Islet precursor cell (in vitro differentiated cells): ENCODE results near the gene TSPAN16.
A peak's percentile ranks its signal among the peaks of the same experiment; 100 is the strongest.
"Not testable (repeated sequence)": the region's sequence is repeated elsewhere in the genome, so short reads cannot be mapped to it uniquely, and the experiment has no call there.

Source experiments
- DNase-seq: peaks from one replicate; pipeline ENCODE4 v3.0.0-alpha.2; 2018

Gene TSPAN16

DNA sequence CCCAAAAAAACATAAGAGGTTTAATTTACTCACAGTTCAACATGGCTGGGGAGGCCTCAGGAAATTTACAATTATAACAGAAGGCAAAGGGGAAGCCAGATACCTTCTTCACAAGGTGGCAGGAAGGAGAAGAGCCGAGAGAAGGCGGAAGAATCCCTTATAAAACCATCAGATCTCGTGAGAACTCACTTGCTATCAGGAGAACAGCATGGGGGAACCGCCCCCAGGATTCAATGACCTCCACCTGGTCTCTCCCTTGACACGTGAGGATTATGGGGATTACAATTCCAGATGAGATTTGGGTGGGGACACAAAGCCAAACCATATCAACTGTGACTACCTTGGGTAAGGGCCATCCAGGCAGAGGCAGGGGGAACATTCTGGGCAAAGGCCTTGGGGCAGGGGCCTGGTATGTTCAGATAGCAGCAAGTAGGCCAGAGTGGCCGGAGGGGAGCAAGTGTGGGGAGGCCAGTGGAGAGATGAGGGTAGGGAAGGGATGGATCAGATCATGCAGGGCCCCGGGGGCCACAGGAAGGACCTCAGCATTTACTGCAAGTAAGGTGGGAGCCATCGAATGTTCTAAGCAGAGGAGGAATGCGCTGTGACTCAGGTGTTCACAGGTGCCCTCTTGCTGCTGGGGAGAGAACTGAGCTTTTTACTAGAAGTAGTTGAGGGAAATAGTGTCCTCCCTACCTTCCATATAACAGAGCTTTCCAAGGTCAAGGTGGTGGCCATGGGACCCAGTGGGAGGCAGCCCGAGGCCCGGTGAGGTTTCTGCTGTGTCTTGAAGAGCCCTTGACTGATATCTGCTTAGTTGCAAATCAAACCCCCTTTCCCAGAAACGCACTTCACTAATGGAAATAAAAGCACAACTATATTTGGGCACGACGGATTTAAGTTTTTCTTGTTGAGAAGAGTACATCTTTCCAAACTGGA lies 25.5 kb downstream of the TSPAN16 start:
- no peak for DNase-seq

DNA sequence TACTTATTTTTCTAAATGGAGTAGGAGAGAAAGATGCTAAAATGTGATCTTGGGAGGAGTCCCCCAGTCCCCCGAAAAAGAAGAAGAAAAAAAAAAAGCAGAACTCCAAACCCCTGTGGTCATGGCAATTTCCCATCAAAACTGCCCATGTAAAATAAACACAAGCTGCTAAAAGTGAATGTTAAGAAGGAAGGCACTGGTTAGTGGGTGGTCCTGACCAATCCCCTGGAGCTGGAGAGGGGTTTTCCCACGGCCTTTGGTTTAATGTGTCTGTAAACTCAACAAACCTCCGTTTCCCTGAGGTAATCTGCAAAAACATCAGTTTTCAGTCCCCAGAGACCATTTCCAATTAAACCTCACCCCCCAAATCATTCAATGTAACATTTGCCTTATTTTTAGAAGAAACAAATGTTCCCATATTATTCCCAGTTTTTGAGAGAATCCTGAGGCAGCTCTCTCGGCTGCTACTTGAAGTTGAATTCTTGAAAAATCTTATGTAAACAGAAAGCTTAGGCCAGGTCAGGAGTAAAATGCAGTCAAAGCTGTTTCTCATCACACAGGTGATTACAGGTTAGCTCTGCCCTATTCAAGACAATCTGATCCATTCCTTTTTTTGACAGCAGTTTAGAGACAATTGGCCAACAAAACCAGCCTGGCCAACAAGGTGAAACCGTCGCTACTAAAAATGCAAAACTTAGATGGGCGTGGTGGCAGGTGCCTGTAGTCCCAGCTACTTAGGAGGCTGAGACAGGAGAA lies 26.5 kb downstream of the TSPAN16 start:
- no peak for DNase-seq

DNA sequence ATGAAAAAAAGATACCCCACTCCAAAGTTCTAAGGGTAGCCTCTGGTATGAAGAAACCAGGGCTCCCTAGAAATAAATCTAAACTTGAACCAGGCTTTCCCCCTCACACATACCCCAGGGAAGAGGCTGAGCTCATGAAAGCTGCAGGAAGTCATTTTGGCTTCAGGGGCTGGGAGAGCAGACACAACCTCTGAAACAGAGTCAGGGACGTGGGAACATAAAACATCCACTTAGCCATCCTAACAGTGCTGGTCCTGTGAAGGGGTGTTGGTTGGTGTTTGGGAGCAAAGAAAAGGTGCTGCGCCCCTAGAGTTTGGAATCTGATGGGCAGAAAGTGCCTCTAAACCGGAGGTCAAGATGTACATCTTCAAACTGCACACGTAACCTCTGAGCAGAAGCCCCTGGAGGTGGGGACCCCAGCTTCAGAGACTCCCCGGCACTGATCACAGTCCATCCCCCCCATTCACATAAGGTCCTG lies 27.7 kb downstream of the TSPAN16 start:
- no peak for DNase-seq

DNA sequence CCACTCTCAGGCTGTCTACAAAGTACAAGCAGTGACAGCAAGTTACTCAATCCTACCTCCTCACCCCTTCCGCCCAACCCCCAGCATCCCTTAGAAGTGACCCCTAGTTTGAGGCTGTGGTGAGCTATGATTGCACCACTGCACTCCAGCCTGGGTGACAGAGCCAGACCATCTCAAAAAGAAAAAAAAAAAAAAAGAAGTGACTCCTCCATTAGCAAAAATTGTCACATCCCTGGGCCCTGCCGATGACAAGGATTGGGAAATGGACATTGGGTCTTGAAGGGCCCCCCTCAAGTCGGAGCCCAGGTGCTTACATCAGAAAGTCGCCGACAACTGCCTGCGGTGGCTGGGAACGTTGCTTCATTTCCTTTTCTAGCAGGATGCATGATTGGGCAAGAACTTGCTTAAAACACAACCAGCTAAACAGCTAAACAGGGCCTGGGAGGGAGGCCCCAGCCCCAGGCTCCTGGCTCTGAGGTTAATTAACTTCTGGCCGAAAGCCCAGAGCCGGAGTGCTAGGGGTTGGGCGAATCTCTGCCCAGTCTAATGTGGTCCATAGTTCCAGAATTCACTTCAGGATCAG lies 28.2 kb downstream of the TSPAN16 start:
- peak; percentile 73 for DNase-seq

DNA sequence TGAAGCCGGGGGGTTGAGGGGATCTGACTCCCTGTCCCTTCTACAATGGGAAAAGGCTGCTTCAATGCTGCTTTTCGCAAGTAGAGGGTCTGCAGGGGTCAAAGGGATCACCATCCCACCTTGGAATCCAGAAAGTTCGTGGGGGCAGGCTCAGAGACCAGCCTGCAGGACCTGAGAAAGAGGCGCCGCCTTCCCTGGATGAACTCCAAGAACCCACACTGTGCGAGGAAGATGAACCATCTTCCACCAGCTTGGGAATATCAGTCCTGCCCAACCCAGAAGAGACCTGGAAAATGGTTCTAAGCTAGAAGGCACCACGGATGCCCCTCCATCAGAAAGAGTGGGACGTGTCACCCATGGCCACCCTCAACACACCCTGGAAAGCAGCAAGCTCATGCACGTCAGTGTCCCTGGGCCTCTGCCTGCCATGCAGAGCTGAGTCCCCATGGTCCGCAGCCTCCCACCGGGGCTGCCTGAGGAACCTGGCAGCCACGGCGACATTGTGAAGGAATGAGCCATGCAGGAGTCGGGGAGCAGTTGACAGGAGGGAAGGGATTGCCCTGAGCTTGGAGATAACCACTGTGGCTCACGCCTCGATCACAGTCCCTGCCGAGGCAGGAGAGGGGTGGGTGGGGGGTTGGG lies 28.9 kb downstream of the TSPAN16 start:
- no peak for DNase-seq

DNA sequence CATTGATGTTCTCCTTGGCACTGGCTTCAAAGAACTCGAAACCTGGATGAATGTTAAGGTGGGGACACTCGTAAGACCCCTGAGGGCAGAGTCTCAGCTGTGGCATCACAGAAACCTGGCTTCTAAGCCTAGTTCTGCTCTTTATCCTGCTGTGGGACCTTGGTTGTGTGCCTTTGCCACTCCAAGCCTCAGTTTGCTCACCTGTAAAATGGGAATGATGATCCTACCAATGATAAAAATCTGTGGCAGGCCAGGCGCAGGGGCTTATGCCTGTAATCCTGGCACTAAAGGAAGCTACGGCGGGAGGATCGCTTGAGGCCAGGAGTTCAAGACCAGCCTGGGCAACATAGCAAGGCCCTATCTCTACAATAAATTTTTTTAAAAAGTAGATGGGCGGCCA lies 29.6 kb downstream of the TSPAN16 start:
- no peak for DNase-seq

DNA sequence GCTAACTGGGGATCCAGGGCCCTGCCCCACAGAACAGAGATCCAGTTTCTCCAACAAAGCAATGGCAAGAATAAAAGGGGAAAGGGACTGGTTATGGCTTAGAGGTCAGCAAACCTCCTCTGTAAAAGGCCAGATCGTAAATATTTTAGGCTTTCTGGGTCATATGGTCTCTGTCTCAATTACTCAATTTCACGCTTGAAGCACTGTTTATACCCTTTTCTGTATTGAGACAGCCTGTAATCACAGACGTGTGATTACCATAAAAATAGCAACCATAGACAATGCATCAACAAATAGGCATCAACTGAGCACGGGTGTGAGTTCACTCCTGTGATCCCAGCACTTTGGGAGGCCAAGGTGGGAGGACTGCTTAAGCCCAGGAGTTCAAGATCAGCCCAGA lies 34.2 kb downstream of the TSPAN16 start:
- DNase-seq: no peak

DNA sequence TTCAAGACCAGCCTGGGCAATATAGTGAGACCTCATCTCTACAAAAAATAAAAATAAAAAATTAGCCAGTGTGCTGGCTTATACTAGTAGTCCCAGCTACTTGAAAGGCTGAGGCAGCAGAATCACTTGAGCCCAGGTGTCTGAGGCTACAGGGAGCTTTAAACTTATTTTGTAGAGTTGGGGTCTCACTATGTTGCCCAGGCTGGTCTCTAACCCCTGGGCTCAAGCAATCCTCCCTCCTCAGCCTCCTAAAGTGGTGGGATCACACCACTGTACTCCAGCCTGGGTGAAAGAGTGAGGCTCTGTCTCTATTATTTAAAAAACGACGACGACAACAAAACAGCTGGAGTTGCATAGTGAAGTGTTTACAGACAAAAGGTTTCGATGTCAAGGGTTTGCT lies 35.5 kb downstream of the TSPAN16 start:
- no peak for DNase-seq

DNA sequence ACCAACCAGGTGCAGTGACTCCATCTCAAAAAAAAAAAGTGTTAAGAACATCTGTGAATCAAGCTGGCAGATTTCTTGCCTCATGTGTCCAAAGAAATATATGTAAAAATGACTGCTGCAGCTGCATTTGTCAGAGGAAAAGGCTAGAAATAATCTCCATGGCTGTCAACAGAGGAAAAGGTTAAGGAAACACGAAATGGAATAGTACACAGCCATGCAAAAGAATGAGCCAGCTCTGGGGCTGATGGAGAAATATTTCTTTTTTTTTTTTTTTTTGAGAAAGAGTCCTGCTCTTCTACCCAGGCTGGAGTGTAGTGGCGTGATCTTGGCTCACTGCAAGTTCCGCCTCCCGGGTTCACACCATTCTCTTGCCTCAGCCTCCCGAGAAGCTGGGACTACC lies 36.9 kb downstream of the TSPAN16 start:
- DNase-seq: no peak

DNA sequence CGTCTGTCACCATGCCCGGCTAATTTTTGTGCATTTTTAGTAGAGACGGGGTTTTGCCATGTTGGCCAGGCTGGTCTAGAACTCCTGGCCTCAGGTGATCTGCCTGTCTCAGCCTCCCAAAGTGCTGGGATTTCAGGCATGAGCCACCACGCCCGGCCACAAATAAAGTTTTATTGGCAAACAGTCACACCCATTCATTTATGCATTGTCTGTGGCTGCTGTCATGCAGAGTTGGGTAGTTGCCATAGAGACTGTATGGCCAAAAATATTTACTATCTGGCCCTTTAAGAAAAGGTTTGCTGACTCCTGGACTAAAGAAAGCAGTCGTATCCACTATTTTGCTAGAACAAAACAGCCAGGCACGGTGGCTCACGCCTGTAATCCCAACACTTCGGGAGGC lies 37.9 kb downstream of the TSPAN16 start:
- not testable (repeated sequence) for DNase-seq

DNA sequence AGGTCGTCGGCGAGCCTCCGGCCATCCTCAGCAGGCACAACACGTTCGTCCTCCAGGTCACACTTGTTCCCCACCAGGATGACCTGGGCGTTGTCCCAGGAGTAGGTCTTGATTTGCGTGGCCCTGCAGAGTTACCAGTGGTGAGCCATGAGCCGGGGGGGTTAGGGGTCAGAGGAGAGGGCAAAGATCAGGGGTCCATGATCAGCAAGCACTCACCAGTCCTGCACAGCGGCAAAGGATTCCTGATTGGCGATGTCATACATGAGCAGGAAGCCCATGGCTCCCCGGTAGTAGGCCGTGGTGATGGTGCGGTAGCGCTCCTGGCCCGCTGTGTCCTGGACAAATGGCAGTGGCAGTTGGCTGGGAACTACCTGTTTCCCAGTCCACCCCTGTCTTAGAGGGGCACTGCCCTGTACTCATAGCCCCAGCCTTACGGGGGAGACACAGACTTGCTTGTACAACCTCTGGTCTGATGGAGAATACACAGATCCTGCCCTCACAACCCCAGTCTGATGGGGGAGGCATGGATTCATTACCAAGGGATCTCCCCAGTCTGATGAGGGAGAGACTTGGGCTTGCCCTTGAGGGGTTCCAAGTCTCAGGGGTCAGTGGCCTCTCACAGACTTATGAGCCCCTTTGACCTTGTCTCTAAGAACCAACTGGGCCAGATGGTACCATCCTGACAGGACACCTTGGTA lies 39.6 kb downstream of the TSPAN16 start:
- DNase-seq: no peak

DNA sequence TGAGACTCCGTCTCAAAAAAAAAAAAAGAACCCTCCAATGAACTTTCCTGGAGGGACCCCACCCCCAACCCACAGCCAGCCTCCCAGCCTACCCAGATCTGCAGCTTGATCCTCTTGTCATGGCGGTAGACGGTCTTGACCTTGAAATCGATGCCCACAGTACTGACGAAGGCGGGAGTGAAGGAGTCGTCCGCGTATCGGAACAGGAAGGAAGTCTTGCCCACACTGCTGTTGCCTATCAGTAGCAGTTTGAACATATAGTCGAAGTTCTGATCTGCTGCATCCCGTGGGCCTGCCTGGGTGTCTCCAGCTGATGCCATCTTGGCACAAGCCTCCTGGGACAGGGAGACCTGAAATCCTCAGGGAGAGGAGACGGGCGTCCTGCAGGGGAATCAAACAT lies 41.1 kb downstream of the TSPAN16 start:
- DNase-seq: no peak

DNA sequence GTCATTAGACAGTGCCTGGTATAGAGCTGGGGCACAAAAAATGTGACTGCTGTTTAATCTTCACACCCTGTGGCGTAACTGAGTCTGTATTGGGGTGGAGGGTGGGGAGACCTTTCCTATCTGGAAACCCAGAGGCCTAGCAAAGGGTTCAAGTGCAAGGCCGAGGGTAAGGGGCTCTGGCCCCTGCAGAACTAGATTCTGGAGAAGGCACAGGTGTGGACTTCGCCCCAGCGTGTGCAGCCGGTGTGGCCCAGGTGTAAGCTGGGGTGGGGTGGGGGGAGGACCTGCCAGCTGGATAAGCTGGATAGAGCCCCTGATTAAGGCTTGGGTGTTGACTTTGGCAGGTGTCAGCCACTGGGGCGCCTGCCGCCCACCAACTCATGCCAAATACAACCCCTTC lies 42.2 kb downstream of the TSPAN16 start:
- DNase-seq: no peak

DNA sequence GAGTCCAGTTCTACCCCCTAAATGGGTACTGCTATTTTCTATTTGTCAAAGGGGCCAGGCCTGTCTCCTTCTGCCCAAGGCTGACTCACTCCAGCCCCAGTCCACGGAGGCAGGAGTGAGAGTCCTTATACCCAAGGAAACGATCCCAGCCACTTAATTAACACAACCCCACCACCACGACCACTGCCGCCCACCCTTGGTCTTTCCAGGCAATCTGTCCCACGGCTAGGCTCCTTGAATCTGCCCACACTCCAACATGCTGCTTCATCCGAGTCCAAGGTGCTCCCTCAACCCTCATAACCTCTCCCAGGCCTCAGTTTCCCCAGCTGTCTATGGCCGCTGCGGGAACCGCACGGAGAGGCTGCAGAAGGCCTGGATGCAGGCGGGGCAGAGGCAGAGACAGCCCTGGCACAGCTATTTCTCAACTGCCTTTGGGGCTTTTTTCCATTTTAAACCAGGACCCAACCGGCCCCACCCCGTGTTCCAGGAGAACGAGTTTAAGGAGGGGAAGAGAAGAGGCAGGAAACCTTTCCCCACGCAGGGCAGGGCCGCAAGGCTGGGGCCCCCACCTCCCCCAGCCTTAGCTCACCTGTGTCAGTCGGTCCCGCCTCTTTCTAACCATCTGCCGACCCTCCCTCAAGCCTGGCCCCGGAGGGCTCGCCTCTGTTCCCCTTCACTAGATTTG lies 42.8 kb downstream of the TSPAN16 start:
- DNase-seq: no peak

DNA sequence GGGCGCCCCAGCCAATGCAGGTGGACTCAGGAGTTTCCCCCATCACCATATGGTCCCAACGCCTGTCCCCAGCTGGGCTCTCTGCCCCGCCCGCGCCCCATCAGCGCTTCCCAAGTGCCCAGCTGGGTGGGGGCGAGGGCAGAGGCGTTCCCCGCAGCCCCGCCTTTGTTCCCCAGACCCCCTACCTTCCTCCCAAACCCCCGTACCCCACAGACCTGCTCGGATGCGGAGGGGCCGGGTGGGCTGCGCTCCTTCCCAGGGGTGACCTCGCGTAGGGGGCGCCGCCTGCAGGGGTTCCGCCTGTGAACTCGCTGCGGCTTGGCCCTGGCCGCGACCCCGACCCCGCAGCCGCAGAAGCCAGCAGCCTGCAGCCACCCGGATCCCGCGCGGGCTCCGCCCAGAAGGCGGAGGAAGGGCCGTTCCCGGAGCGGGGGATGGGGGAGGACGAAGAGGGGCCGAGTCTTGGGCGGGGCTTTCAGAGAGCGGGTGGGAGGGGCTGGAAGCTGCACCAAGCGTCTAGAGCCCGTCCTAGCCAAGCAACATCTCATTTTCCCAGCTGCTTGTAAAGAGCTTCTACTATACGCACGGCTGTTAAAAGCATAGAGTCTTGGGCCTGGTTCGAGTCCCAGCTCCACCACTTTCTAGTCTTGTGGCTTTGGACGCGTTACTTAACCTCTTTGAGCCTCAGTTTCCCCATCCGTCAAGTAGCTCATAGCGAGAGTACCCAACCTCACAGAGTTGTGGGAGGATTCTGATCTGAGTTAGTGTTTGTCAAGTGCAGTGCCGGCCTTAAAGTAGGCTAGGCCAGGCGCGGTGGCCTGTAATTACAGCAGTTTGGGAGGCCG lies 43.5 kb downstream of the TSPAN16 start, which contains the start of gene RAB3D:
RAB3D (minus strand) TSS at position 404 of the 845 bp plus-strand sequence. CDS start 2,258 bp downstream, outside the sequence.
- peak; percentile 97 for DNase-seq

DNA sequence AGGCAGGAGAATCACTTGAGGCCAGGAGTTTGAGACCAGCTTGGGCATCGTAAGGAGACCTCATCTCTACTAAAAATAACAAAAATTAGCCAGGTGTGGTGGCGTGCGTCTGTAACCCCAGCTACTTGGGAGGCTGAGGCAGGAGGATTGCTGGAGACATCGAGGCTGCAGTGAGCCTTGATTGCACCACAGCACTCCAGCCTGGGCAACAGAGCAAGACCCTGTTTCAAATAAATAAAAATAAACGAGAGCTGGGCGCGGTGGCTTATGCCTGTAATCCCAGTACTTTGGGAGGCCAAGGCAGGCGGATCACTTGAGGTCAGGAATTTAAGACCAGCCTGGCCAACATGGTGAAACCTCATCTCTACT lies 44.1 kb downstream of the TSPAN16 start:
- DNase-seq: not testable (repeated sequence)

DNA sequence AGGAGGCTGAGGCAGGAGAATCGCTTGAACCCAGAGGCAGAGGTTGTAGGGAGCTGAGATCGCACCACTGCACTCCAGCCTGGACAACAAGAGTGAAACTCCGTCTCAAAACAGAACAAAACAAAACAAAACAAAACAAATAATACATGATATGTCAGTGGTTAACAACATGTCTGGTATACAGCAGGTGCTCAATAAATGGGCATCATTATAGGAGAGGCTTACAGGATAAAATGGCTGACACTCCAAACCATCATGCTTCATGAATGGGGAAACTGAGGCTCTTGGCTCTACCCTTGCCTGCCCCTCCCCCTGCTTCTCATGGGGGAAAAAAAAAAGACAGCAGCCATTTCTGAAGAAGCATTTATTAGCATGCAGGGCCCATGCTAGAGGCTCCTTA lies 46.5 kb downstream of the TSPAN16 start:
- DNase-seq: no peak

DNA sequence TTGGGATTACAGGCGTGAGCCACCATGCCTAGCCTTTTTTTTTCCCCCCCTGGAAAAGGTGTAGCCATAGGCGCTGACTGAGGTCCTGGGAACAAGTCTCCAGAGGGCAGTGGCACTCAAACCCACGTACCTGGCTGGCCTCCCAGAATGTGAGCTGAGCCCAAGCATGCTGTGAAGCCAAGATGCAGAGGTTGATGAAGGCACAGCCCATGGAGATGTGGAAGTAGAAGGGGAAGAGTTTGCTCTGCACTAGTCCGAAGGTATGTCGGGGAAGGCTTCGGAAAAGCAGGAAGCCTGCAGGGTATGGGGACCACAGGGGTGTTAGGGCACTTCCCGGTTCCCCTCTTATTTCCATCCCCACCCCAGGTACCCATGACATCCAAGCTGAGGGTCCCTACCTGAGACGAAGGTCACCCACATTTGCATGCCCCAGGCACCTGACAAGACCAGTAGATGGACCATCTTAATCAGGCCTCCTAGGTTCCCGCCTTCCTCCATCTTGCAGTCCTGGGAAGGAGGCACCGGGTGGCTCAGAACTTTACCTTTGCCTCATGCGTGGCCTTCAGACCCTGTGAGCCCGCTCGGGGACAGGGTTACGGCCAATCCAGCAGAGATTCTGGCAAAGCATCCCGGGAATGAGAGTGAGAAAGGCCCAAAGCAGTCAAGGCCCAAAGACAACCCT lies 49.3 kb downstream of the TSPAN16 start:
- no peak for DNase-seq

DNA sequence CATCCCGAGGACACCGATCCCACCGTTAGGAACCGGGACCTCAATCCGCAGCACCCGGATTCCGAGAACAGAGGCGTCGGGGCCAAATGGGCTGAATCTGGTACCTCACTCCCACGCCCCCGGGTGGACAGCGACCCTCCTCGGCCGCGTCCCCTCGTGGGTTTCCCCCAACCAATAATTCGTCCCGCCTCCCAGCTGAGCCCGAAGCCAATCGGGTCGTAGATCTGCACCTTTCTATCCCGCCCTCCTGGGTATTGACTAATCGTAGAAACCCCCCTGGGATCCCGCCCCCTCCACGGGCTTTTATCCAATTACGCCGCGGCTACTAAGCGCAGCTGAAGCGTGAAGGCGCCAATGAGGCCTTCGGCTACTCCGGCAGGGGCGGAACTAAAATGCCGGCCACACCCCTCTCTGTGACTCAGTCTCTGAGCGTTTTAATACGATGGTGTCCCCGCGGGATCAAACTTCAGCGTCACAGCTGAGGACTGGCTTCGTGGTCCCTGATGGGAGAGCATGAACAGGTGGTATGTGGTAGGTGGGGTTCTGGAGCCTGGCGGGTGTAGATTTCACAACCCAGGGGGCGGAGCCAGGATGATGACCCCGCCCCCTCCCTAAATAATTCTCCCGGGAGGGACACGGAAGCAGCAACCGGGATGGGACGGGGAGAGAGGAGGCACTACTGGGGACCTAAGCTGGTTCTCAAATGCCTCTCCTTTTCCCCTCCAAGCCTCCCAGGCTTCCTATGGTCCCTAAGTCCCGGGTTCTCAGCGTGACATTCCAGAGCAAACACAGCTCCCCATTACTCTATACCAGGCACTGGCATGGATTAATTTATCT lies 50.4 kb downstream of the TSPAN16 start, which contains the start of the genes CCDC159 and TMEM205:
CCDC159 (plus strand) TSS at position 416 of the 837 bp plus-strand sequence; CDS start at position 504, 88 bp downstream.
TMEM205 (minus strand) TSS at position 165 of the 837 bp plus-strand sequence. CDS start 649 bp downstream, outside the sequence.
- peak; percentile 99 for DNase-seq
